HUES6 (cell line): ENCODE measurements around the gene POLG.
A peak's percentile ranks its signal among the peaks of the same experiment; 100 is the strongest.

Experiments used
- H3K27ac ChIP-seq: 2 replicates; pipeline ENCODE4 v1.7.0; 2013; ENCODE audit warnings: low read depth, mild to moderate bottlenecking, low read length, inconsistent platforms
- H3K27me3 ChIP-seq: 2 replicates; pipeline ENCODE4 v1.6.1; 2013; ENCODE audit warnings: low read length; ENCODE audit not compliant: control insufficient read depth, insufficient read depth
- H3K36me3 ChIP-seq: 2 replicates; pipeline ENCODE4 v1.6.1; 2013; ENCODE audit warnings: low read length; ENCODE audit not compliant: control insufficient read depth, insufficient read depth
- H3K4me1 ChIP-seq: 2 replicates; pipeline ENCODE4 v1.6.1; 2013; ENCODE audit warnings: low read length; ENCODE audit not compliant: control insufficient read depth, insufficient read depth
- H3K4me3 ChIP-seq: 2 replicates; pipeline ENCODE4 v1.5.1; 2013; ENCODE audit warnings: low read depth, low read length
- H3K9ac ChIP-seq: one replicate; pipeline ENCODE4 v1.6.1; 2013; ENCODE audit warnings: mild to moderate bottlenecking, low read length
- H3K9me3 ChIP-seq: 2 replicates; pipeline ENCODE4 v1.6.1; 2013; ENCODE audit warnings: low read depth, low read length; ENCODE audit not compliant: control insufficient read depth, insufficient read depth

POLG gene

DNA sequence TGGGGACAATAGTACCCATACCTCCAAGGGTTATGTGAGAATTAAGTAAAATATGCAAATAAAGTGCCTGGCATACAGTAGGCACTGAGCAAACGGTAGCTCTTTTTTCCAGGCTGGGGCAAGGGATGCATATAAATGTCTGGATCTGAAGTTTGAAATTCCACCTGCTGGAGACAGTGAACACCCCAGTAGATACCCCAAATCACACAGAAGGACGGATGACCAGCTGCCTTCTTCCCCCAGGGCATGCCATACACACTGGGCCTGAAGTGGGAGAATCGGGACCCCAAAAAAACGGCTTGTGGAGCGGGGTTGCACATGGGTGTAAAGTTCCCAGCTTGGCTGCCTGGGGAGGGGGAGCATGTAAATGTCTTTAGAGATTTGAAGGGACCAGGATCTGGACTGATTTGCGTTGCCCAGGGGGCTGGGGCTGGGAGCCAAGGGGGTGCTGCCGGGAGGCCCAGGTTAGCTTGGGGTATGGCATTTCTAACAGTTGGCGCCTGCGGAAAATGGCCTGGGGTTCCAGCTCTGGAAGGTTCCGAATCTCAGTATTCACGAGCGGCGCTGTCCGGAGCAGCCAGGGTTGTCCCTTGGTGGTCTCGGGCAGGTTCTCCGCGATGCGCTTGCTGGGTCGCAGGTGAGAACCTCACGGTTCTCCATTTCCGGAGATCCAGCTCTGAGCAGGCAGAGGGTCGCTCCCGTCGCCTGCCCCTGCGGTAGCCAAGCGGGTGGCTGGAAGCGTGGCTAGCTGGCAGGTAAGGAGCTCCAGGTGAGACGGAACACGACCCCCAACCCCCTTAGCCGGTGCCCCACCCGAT, 42.6 kb upstream of the POLG start:
- Histone ChIP-seq H3K4me1 (peaks cover 21% of the 10 kb centered on the region), H3K36me3 (no peaks in the 10 kb centered on the region), H3K4me3 (peak overlapping the region; percentile 50), H3K27ac (no peak overlapping the region), H3K9ac (no peak overlapping the region), H3K9me3 (no peaks in the 10 kb centered on the region), H3K27me3 (peaks cover 100% of the 10 kb centered on the region)

DNA sequence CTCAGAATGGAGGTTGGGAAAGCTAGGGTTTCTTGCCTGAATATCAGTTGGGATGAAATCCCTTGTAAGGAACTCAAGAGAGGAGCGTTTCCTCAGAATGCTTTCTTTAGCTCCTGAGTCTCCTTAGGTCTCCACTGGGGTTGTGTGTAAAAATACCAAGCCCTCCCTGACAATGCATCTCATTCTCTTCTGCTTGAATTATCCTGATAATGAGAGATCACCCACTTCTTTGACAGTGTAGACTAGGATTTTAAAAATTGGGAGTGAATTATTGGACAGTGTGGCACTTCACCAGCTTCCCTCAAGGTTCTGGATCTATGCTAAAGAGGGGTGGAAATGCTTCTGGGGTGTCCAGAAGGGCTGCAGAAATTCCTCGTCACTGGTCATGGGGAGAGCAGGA, 41.8 kb upstream of the POLG start:
- Histone ChIP-seq H3K27me3 (peaks cover 100% of the 10 kb centered on the region), H3K27ac (no peak overlapping the region), H3K4me1 (peaks cover 21% of the 10 kb centered on the region), H3K9ac (no peak overlapping the region), H3K36me3 (no peaks in the 10 kb centered on the region), H3K9me3 (no peaks in the 10 kb centered on the region), H3K4me3 (no peak overlapping the region)

DNA sequence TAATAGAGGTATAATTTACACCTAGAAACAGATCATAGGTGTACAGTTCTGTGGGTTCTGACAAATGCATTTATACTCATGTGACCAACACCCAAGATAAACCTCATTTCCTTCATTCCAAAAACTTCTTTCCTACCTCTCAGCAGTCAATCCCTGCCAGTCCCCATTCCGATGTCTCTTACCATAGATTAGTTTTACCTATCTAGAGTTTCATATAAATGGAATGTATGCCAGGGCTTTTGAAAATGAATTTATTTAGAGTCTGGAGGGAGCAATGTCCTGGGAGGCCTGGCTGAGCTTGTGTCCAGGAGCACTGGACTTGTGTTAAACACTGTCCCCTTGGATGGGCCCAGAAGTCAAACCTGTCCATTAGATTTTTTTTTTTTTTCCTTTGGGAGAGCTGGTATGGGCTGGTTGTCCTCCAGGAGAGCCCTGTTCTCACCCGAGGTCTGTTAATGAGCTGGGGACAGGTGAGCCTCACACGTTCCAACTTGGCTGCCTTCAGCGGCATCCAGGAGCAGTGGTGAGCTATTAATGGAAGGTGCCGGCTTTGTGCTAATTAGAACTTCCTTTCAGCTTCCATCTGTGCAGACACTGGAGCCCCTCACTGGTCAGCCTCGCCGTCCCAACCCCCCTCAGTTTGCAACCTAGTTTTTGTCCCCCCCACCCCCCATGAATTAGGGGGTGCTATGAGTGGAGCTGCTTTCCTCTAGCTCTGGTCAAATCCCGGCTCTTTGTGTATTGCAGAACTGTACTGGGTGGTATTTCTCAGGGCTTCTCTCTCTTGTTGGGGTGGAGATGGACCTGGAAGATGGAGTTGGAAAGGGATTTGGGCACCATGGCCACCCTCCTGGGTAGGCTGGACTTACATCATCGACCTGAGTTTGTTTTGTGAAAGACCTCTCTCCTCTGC, 40.7 kb upstream of the POLG start:
- Histone ChIP-seq H3K4me3 (no peak overlapping the region), H3K36me3 (no peaks in the 10 kb centered on the region), H3K9me3 (no peaks in the 10 kb centered on the region), H3K27me3 (peaks cover 100% of the 10 kb centered on the region), H3K4me1 (peaks cover 25% of the 10 kb centered on the region), H3K9ac (no peak overlapping the region), H3K27ac (no peak overlapping the region)

DNA sequence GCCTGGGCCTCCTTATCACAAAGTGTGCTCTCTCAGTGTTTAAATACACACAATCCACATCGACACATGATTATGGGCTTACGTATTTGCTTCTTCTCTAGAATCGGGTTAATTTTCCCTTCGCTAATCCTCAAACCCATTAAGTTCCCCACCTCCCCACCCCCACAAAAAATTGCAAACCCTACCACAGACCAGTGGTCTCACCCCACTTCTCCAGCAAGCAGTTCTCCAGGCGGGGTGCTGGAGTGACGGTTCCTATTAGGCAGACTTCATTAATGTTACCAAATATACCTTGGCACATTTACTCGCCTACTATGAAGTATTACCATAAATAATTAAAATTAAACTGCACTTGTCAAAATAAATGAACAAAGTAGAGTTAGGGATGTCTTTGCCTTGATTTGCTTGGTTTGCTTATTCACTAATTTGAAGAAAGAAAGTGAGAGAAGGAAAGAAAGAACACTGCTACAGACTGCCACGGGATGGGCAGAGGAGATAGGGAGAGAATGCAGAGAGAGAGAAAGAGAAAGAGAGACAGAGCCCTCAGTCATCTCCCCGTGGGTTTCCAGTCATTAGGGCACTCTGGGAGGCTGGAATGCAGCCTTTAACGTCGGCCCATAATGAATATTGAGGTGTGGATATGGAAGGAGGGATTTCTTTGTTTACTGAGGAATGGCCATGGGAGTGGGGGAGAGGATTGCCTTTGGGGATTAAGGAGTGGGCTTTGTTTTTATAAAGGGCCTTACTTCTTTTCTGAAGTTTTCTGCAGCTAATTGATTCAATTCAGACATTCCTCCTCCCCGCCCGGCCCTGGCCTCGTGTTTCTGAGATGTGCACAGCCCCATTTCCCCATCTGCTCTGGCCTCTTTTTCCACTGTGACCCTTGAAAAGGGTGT, 39.7 kb upstream of the POLG start:
- Histone ChIP-seq H3K9me3 (no peaks in the 10 kb centered on the region), H3K9ac (no peak overlapping the region), H3K27ac (no peak overlapping the region), H3K36me3 (no peaks in the 10 kb centered on the region), H3K4me1 (peaks cover 22% of the 10 kb centered on the region), H3K27me3 (peaks cover 100% of the 10 kb centered on the region), H3K4me3 (no peak overlapping the region)

DNA sequence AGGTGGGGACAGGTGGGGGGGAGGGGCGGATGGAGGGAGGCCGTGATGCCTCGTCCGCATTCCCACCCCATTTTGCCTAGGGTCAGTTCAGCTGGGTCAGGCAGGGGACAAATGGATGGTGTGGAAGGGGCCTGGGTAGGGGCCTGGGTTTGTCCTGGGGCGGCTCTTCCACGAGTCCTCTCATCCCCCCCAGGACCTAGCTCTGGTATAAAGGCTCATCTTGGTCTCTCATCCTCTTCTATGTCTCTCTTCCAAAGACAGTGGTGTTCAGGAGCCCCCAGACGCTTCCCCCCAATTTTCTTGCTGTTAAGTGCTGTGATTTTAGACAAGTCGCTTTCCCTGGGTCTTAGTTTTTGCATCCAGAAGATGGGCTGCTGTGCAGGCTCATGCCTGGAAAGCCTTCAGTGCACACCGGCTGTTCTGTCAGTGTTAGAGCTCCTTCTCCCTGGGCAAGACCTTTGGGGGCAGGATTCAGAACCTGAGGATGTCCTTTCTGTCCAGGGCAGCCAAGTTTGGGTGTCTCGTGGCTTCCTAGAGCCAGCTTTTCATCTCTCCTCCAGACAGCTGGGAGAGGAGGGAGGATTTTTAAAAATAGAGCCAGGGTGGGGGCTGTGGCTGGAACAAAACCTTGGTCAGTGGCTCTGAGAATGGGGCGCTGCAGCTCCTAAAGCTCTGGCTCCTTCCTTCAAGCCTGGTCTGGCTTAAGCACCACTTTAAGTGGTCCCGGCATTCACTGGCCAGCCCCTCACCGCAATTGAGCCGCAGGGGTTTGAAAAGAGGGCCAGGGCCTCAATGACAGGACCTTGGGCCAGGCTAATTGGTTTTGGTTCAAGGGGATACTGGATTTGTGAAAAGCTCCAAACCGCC, 37.7 kb upstream of the POLG start:
- Histone ChIP-seq H3K4me1 (peaks cover 9% of the 10 kb centered on the region), H3K4me3 (no peak overlapping the region), H3K27me3 (peaks cover 100% of the 10 kb centered on the region)

DNA sequence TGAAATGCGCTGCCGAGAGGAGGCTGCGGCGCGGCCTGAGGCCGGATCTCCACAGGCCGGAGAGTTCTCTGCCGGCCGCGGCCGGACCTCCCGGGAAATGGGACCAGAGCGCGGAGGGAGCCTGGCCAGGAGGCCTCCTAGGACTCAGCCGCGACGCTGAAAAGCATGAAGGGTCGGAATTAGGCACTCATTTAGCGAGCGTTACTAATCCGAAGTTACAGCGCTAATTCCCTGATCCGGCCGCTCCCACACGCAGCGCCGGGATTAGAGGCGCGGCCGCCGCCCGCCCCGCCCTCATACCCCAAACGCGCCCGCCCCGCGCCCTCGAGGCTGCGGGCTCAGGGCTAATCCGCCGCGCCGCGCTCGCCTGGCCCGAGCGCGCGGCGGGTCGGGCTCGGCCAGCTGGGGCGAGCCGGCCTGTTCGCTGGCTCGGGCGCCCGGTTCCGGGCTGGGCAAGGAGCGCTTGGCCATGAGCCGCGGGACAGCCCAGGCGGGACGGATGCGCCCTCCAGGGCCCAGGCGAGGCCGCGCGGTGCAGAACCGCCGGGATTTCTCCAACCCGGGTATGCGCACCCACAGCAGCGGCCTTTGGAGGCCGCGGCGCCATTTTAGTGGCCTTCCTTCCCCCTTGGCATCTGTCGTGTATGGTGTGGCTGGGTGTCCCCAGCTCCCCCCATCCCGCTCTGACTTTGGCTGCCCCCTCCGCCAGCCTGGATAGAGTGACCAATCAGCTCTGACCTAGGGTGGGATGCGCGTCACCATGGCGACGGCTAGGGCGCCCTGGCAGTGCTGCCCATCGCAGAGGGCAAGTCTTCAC, 36.8 kb upstream of the POLG start:
- Histone ChIP-seq H3K36me3 (no peaks in the 10 kb centered on the region), H3K4me3 (peak overlapping the region; percentile 39), H3K27me3 (peaks cover 100% of the 10 kb centered on the region), H3K9ac (no peak overlapping the region), H3K27ac (no peak overlapping the region), H3K4me1 (peaks cover 10% of the 10 kb centered on the region), H3K9me3 (no peaks in the 10 kb centered on the region)

More for the DNA sequence above, 37.7 kb upstream of the POLG start:
- Histone ChIP-seq H3K9ac (no peak overlapping the region), H3K27ac (no peak overlapping the region), H3K9me3 (no peaks in the 10 kb centered on the region), H3K36me3 (no peaks in the 10 kb centered on the region)

DNA sequence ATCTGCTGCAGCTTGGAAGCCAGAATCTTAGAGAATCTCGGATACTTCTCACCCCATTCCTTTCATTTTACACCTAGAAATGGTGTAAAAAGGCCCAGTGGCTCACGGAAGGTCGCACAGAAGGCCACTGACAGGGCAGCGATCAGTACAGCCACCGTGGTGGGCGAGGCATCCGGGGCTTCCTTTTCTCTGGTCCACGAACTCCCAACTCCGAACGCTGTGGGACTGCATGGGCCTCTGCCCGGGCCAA, 36.3 kb upstream of the POLG start:
- no peaks in the 10 kb centered on the region for H3K36me3 ChIP-seq
- peaks cover 10% of the 10 kb centered on the region for H3K4me1 ChIP-seq
- peaks cover 100% of the 10 kb centered on the region for H3K27me3 ChIP-seq
- peak overlapping the region; percentile 34 for H3K4me3 ChIP-seq
- H3K27ac ChIP-seq = no peak overlapping the region
- H3K9ac ChIP-seq = no peak overlapping the region
- no peaks in the 10 kb centered on the region for H3K9me3 ChIP-seq

DNA sequence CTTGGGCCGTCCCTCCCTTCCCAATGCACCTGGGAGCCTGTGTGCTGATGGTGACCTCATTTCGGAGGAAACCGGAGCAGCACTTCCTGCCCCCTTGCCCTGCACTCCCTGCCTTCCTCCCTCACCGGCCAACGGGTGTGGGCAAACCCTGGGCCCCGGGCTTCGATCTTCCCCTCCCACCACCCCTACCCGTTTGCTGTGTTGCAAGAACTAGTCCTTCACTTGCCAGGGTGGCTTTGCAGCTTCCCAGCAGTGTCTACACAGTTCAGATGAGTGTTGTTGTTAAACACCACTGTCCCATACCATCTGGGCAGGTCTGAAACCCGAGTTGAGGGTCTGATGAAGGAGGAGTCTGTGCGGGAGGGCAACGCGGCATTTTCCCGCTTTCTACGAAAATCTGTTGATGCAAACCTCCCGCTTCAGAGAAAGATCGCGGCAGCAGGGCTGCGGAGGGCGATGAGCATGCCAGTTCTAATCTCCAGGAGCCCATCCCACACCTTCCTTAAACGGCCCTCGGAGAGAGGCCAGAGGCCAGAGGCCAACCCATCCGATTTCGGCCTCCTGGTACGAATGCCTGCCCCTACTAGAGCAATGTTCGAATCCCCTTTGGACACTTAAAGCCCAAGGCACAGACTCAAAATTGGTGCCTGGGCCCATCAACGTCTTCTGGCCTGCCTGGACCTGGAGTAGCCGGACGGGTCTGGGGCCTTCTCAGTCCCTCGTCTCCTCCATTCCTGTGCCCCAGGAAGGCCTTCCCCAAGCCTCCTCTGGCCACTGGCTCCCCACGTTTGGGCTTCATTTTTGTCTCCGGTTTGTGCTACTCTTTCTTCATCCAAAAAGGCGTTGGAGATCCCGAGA, 35.7 kb upstream of the POLG start:
- Histone ChIP-seq H3K4me1 (peaks cover 10% of the 10 kb centered on the region), H3K27me3 (peaks cover 100% of the 10 kb centered on the region), H3K36me3 (no peaks in the 10 kb centered on the region), H3K4me3 (peak overlapping the region; percentile 35), H3K9me3 (no peaks in the 10 kb centered on the region), H3K9ac (no peak overlapping the region), H3K27ac (no peak overlapping the region)

DNA sequence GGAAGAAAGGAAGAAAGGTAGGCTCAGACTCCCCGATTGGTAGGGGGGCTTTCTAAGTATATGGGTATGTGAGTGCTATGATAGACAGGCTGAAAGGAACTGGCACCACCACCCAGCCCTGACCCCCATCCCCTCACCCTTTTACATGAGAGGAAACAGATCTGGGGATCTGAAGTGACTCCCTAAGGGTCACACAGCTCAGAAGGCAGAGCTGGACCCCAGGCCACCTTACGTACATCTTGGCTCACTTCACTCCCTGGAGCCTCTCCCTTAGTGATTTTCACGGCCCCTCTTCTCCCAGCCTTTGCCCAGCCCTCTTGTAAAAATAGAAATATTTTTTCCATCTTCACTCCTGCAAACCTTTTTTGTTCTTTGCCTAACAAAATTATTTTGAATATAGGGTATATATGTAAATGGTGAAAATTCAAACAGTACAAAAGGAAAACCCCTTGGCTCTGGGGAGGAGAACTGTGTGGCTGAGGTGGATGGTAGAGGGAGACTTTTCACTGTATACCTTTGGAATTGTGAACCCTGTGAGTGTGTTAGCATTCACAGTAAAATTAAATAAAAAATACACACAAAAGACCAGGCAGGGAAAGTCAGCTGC, 34.8 kb upstream of the POLG start:
- Histone ChIP-seq H3K36me3 (no peaks in the 10 kb centered on the region), H3K27ac (no peak overlapping the region), H3K27me3 (peaks cover 100% of the 10 kb centered on the region), H3K4me1 (peaks cover 10% of the 10 kb centered on the region), H3K4me3 (peak overlapping the region; percentile 35; the same call in 1 of the 2 replicates), H3K9ac (no peak overlapping the region), H3K9me3 (no peaks in the 10 kb centered on the region)
